ENCODE measurements around the gene NACC2. TPM values are rescaled to one million over a fixed set of nuclear protein-coding genes. Genes with fewer than 3 reads are reported as not detected.

The NACC2 gene
- polyA plus RNA-seq, 12 donors: 4.9 to 60.9 (median 9.1) TPM

DNA sequence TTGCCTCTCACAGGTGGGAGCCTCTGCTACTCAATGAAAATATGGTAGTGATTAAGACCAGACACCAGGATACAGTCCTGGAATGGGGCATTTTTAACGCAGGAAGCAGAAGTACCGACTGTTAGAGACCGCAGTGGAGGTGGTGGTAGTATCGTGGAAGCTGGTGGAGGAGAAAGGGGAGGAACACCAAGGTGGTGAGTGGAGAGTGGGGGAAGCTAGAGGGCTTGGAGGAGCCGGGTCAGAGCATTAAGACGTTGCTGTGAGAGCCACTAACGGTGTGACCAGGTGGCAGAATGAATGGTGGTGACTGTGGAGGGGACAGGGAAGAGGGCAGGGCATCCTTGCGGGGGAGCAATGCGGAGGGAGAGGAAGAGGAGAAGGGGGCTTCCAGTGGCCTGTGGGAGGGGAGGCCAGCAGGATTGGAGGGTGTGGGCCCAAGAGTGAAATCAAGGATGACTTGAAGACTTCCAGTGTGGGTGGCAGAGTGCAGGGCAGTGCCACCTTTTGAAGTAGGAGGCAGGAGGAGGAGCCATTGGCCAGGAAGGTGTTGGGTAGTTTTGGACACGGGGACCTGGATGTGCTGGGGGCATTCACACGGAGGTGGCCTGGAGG is 132.3 kb downstream of the NACC2 start:
- DNase-seq: no peak

GRCh38 chr9:135961811-135962695 is 133.0 kb downstream of the NACC2 start:
- no peak for DNase-seq

GRCh38 chr9:135961277-135961715 is 133.8 kb downstream of the NACC2 start, which contains the start of gene UBAC1:
UBAC1 (minus strand) TSS chr9:135961373; CDS start chr9:135961162, 211 bp downstream.
- peak; percentile 94 for DNase-seq

- DNase-seq: no peak
Measured at GRCh38 chr9:135960411-135961276, 134.4 kb downstream of the NACC2 start.

- DNase-seq: no peak
Measured at GRCh38 chr9:135959814-135960213, 135.3 kb downstream of the NACC2 start.

DNA sequence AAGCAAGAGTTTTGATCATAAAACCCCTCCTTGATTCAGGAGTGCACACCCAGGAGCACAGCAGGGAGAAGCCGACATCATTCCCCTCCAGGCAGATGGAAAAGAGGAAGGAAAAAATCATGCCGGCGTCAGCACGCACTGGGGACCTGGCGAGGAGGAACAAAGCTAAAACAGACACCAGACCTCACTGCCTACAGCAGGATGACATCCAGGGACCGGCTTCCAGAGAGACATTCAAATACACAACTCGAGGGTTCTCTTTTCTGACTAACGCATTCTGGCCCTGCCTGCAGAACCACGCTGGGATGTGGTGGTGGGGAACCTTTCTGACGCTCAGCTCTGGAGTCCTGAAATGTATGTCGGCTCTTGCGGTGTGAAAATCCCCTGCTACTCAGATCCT is 136.6 kb downstream of the NACC2 start:
- DNase-seq: no peak

GRCh38 chr9:135957431-135957830 is 137.7 kb downstream of the NACC2 start:
- no peak for DNase-seq

- no peak for DNase-seq
Measured at GRCh38 chr9:135956802-135957174, 138.3 kb downstream of the NACC2 start.

Other genes starting within 250 kb of the NACC2 start
- gene CAMSAP1, start 187.7 kb downstream of the NACC2 start, polyA plus RNA-seq (ENCODE audit: insufficient read length in 12 of 12): 10 to 100 TPM in 11 of 12 donors, not detected in 1; 18.1 to 32.5 (median 25.4) TPM
- 10 to 100 TPM in 11 of 12 donors, not detected in 1; 27.0 to 43.2 (median 40.6) TPM for gene UBAC1, start 133.9 kb downstream of the NACC2 start, polyA plus RNA-seq (ENCODE audit: insufficient read length in 12 of 12)
- gene TMEM250, start 23.6 kb upstream of the NACC2 start, polyA plus RNA-seq (ENCODE audit: insufficient read length in 12 of 12): 10 to 100 TPM in 11 of 12 donors, not detected in 1; 13.9 to 27.7 (median 18.1) TPM
- under 1 TPM in 2 of 12 donors, not detected in 10; 0.08 to 0.28 TPM for gene LHX3, start 109.8 kb upstream of the NACC2 start, polyA plus RNA-seq (ENCODE audit: insufficient read length in 12 of 12)
- gene QSOX2, start 150.5 kb upstream of the NACC2 start, polyA plus RNA-seq (ENCODE audit: insufficient read length in 12 of 12): 10 to 100 TPM in 3 of 12 donors, 1 to 10 TPM in 8, not detected in 1; 6.1 to 13.7 (median 8.9) TPM
- gene CCDC187, start 208.8 kb upstream of the NACC2 start, polyA plus RNA-seq (ENCODE audit: insufficient read length in 12 of 12): under 1 TPM in 8 of 12 donors, not detected in 4; 0.03 to 0.68 (median 0.06) TPM
- gene GPSM1, start 232.2 kb upstream of the NACC2 start, polyA plus RNA-seq (ENCODE audit: insufficient read length in 12 of 12): 10 to 100 TPM in 11 of 12 donors, not detected in 1; 14.2 to 45.9 (median 20.8) TPM